Activated naive CD4-positive, alpha-beta T cell treated with anti-CD3 and anti-CD28 coated beads for 36 hours (primary cell): ENCODE data around the gene RPS6KA5. TPM values are rescaled to one million over a fixed set of nuclear protein-coding genes. Genes with fewer than 3 reads are reported as not detected.
"Not testable (repeated sequence)": the region's sequence is repeated elsewhere in the genome, so short reads cannot be mapped to it uniquely, and the experiment has no call there.

Experiments
- CTCF ChIA-PET: fragments of 350-600 bp; sonication (Branson Sonifier 250); formaldehyde crosslinking; loops from one replicate; lab custom pipeline; 2021; ENCODE audit warnings: antibody characterized with exemption; lab: Charles Lee
- DNase-seq: peaks from one replicate; pipeline ENCODE4 v3.0.0-alpha.2; 2020
- H3K27ac Mint-ChIP-seq: one replicate; pipeline ENCODE4 v1.8.0; 2021; ENCODE audit warnings: mild to moderate bottlenecking, mixed read lengths
- H3K27me3 Mint-ChIP-seq: one replicate; pipeline ENCODE4 v1.8.0; 2021; ENCODE audit warnings: low read depth, mixed read lengths
- H3K36me3 Mint-ChIP-seq: one replicate; pipeline ENCODE4 v1.8.0; 2021; ENCODE audit warnings: low read depth, mixed read lengths
- H3K4me1 Mint-ChIP-seq: one replicate; pipeline ENCODE4 v1.8.0; 2021; ENCODE audit warnings: low read depth, mixed read lengths
- H3K4me3 Mint-ChIP-seq: one replicate; pipeline ENCODE4 v1.8.0; 2021; ENCODE audit warnings: mild to moderate bottlenecking, moderate library complexity, mixed read lengths
- H3K9me3 Mint-ChIP-seq: one replicate; pipeline ENCODE4 v1.8.0; 2021; ENCODE audit warnings: mixed read lengths
- intact Hi-C: fragments of 100-400 bp; cut with micrococcal nuclease; formaldehyde crosslinking; loops from one replicate; pipeline ENCODE4 v1.15.1; 2023
- total RNA-seq, 2 experiments: library from RNA; stranded (reverse); gene quantifications; one replicate each; pipeline ENCODE4 v1.2.3, GENCODE V29; 2021

Gene RPS6KA5
- total RNA-seq, 2 experiments from 2014 or later = 10.0 to 12.0 TPM

GRCh38 chr14:90880282-90880681 lies 180.2 kb downstream of the RPS6KA5 start:
- no peak for DNase-seq
- CTCF ChIA-PET = no interaction called here
- H3K9me3 Mint-ChIP-seq = peaks cover 5% of the 10 kb centered on the region
- no peak overlapping the region for H3K27ac Mint-ChIP-seq
- H3K27me3 Mint-ChIP-seq = no peaks in the 10 kb centered on the region
- H3K4me3 Mint-ChIP-seq = no peak overlapping the region
- H3K36me3 Mint-ChIP-seq = peaks cover 37% of the 10 kb centered on the region
- intact Hi-C loops = no loop called here
- no peaks in the 10 kb centered on the region for H3K4me1 Mint-ChIP-seq

GRCh38 chr14:90874599-90874998 lies 185.8 kb downstream of the RPS6KA5 start:
- H3K27ac Mint-ChIP-seq = no peak overlapping the region
- no peak overlapping the region for H3K4me3 Mint-ChIP-seq
- H3K27me3 Mint-ChIP-seq = no peaks in the 10 kb centered on the region
- peaks cover 29% of the 10 kb centered on the region for H3K36me3 Mint-ChIP-seq
- CTCF ChIA-PET = interaction anchor here (1.6 kb wide), 1 partner anchor 14 kb away, joined by 4 read pairs; no protein-coding TSS in a partner anchor
- intact Hi-C loops = no loop called here
- no peak for DNase-seq
- no peaks in the 10 kb centered on the region for H3K9me3 Mint-ChIP-seq
- H3K4me1 Mint-ChIP-seq = peaks cover 5% of the 10 kb centered on the region

GRCh38 chr14:90871605-90872233 lies 188.7 kb downstream of the RPS6KA5 start:
- H3K36me3 Mint-ChIP-seq = peaks cover 18% of the 10 kb centered on the region
- CTCF ChIA-PET = interaction anchor here (1.3 kb wide), 1 partner anchor 41 kb away, joined by 4 read pairs; no protein-coding TSS in a partner anchor
- intact Hi-C loops = no loop called here
- no peaks in the 10 kb centered on the region for H3K27me3 Mint-ChIP-seq
- DNase-seq = no peak
- peaks cover 5% of the 10 kb centered on the region for H3K4me1 Mint-ChIP-seq
- H3K4me3 Mint-ChIP-seq = no peak overlapping the region
- no peaks in the 10 kb centered on the region for H3K9me3 Mint-ChIP-seq
- H3K27ac Mint-ChIP-seq = no peak overlapping the region

GRCh38 chr14:90870950-90871604 lies 189.4 kb downstream of the RPS6KA5 start:
- intact Hi-C loops = no loop called here
- H3K36me3 Mint-ChIP-seq = peaks cover 12% of the 10 kb centered on the region

GRCh38 chr14:90867501-90867900 lies 192.9 kb downstream of the RPS6KA5 start:
- intact Hi-C loops = no loop called here
- H3K36me3 Mint-ChIP-seq = peaks cover 2% of the 10 kb centered on the region
- CTCF ChIA-PET = no interaction called here
- H3K4me3 Mint-ChIP-seq = no peak overlapping the region
- H3K9me3 Mint-ChIP-seq = no peaks in the 10 kb centered on the region
- H3K4me1 Mint-ChIP-seq = peaks cover 5% of the 10 kb centered on the region
- H3K27me3 Mint-ChIP-seq = no peaks in the 10 kb centered on the region
- DNase-seq = no peak
- no peak overlapping the region for H3K27ac Mint-ChIP-seq

More at GRCh38 chr14:90870950-90871604, 189.4 kb downstream of the RPS6KA5 start:
- CTCF ChIA-PET = interaction anchor here (1.3 kb wide), 1 partner anchor 42 kb away, joined by 4 read pairs; no protein-coding TSS in a partner anchor
- DNase-seq = no peak
- H3K27me3 Mint-ChIP-seq = no peaks in the 10 kb centered on the region
- no peak overlapping the region for H3K27ac Mint-ChIP-seq
- H3K4me1 Mint-ChIP-seq = peaks cover 5% of the 10 kb centered on the region
- no peak overlapping the region for H3K4me3 Mint-ChIP-seq
- no peaks in the 10 kb centered on the region for H3K9me3 Mint-ChIP-seq

- intact Hi-C loops = no loop called here
- Mint-ChIP-seq H3K27me3 (no peaks in the 10 kb centered on the region), H3K27ac (no peak overlapping the region), H3K9me3 (no peaks in the 10 kb centered on the region), H3K36me3 (peaks cover 2% of the 10 kb centered on the region), H3K4me3 (no peak overlapping the region), H3K4me1 (peaks cover 5% of the 10 kb centered on the region)
- no peak for DNase-seq
- CTCF ChIA-PET = interaction anchor here (0.7 kb wide), 1 partner anchor 728 kb away, joined by 4 read pairs; no protein-coding TSS in a partner anchor
Observed at GRCh38 chr14:90866833-90867232, 193.6 kb downstream of the RPS6KA5 start.

GRCh38 chr14:90864741-90865140 lies 195.7 kb downstream of the RPS6KA5 start:
- Mint-ChIP-seq H3K4me1 (no peaks in the 10 kb centered on the region), H3K27ac (no peak overlapping the region), H3K9me3 (no peaks in the 10 kb centered on the region), H3K27me3 (no peaks in the 10 kb centered on the region), H3K36me3 (peaks cover 2% of the 10 kb centered on the region), H3K4me3 (no peak overlapping the region)
- CTCF ChIA-PET = interaction anchor here (0.7 kb wide), 1 partner anchor 1321 kb away, joined by 3 read pairs; no protein-coding TSS in a partner anchor
- no peak for DNase-seq
- intact Hi-C loops = no loop called here

GRCh38 chr14:90858511-90858910 lies 201.9 kb downstream of the RPS6KA5 start:
- no peaks in the 10 kb centered on the region for H3K4me1 Mint-ChIP-seq
- intact Hi-C loops = no loop called here
- H3K27ac Mint-ChIP-seq = no peak overlapping the region
- H3K27me3 Mint-ChIP-seq = no peaks in the 10 kb centered on the region
- H3K9me3 Mint-ChIP-seq = no peaks in the 10 kb centered on the region
- no peak for DNase-seq
- CTCF ChIA-PET = interaction anchor here (0.8 kb wide), 2 partner anchors 8 to 13 kb away, joined by 3 to 5 read pairs; no protein-coding TSS in a partner anchor
- no peaks in the 10 kb centered on the region for H3K36me3 Mint-ChIP-seq
- no peak overlapping the region for H3K4me3 Mint-ChIP-seq

GRCh38 chr14:90857866-90858265 lies 202.6 kb downstream of the RPS6KA5 start:
- H3K4me3 Mint-ChIP-seq = no peak overlapping the region
- no peaks in the 10 kb centered on the region for H3K9me3 Mint-ChIP-seq
- no peak overlapping the region for H3K27ac Mint-ChIP-seq
- H3K36me3 Mint-ChIP-seq = no peaks in the 10 kb centered on the region
- intact Hi-C loops = no loop called here
- H3K4me1 Mint-ChIP-seq = no peaks in the 10 kb centered on the region
- no peaks in the 10 kb centered on the region for H3K27me3 Mint-ChIP-seq
- DNase-seq = no peak
- CTCF ChIA-PET = no interaction called here

- CTCF ChIA-PET = interaction anchor here (0.7 kb wide), 1 partner anchor 11 kb away, joined by 3 read pairs; no protein-coding TSS in a partner anchor
- H3K27ac Mint-ChIP-seq, H3K36me3 Mint-ChIP-seq, DNase-seq, H3K9me3 Mint-ChIP-seq, H3K27me3 Mint-ChIP-seq, H3K4me1 Mint-ChIP-seq, intact Hi-C loops, H3K4me3 Mint-ChIP-seq: not testable (repeated sequence)
Observed at GRCh38 chr14:90856115-90856514, 204.3 kb downstream of the RPS6KA5 start.

- Mint-ChIP-seq H3K36me3 (no peaks in the 10 kb centered on the region), H3K27me3 (no peaks in the 10 kb centered on the region), H3K27ac (no peak overlapping the region), H3K4me3 (no peak overlapping the region), H3K9me3 (no peaks in the 10 kb centered on the region), H3K4me1 (no peaks in the 10 kb centered on the region)
- CTCF ChIA-PET = no interaction called here
- intact Hi-C loops = no loop called here
- DNase-seq = no peak
Observed at GRCh38 chr14:90853116-90853515, 207.3 kb downstream of the RPS6KA5 start.

GRCh38 chr14:90851327-90852036 lies 209.0 kb downstream of the RPS6KA5 start:
- no peak overlapping the region for H3K4me3 Mint-ChIP-seq
- no peaks in the 10 kb centered on the region for H3K36me3 Mint-ChIP-seq
- no peaks in the 10 kb centered on the region for H3K4me1 Mint-ChIP-seq
- H3K9me3 Mint-ChIP-seq = no peaks in the 10 kb centered on the region
- H3K27me3 Mint-ChIP-seq = no peaks in the 10 kb centered on the region
- no peak for DNase-seq
- no peak overlapping the region for H3K27ac Mint-ChIP-seq
- intact Hi-C loops = no loop called here
- CTCF ChIA-PET = interaction anchor here (0.7 kb wide), 1 partner anchor 403 kb away, joined by 3 read pairs; no protein-coding TSS in a partner anchor
